Body of pancreas (tissue), 4 donors: ENCODE measurements around the gene SMURF2.
"Not testable (repeated sequence)": the region's sequence is repeated elsewhere in the genome, so short reads cannot be mapped to it uniquely, and the experiment has no call there.

Experiments
- CTCF ChIP-seq, 7 experiments: fragments of 450-650 bp in 4 of 7; fragments of 200-600 bp in 3 of 7; sonication (generic) in 3 of 7; IDR thresholded peaks; one replicate each; pipeline ENCODE4 v1.5.1; 2016 to 2019; ENCODE audit warnings: antibody characterized with exemption in 7 of 7
- POLR2A ChIP-seq, 3 donors: fragments of 450-650 bp; IDR thresholded peaks; one replicate each; pipeline ENCODE4 v1.6.1; 2016; ENCODE audit warnings: antibody characterized with exemption in 3 of 3, mild to moderate bottlenecking in 2 of 3

DNA sequence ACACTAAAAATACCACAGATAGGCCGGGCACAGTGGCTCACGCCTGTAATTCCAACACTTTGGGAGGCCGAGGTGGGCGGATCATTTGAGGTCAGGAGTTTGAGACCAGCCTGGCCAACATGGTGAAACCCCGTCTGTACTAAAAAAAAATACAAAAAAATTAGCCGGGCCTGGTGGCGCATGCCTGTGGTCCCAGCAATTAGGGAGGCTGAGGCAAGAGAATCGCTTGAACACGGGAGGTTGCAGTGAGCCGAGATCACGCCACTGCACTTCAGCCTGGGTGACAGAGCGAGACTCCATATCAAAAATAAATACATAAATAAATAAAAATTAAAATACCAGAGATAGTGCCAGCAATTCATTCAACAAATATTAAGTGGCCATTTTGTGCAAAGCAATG lies 1.7 kb upstream of the SMURF2 start:
- TF ChIP-seq CTCF, POLR2A (IDR thresholded peaks at IDR 0.05): not testable (repeated sequence)
